BLaER1 (cell line): Measurements from ENCODE around the gene CLMN.
A peak's percentile ranks its signal among the peaks of the same experiment; 100 is the strongest.

Experiments used
- H3K27ac ChIP-seq: shearing (Covaris generic); formaldehyde crosslinking; 2 replicates; pipeline ENCODE4 v1.8.1; 2022
- H3K27me3 ChIP-seq: shearing (Covaris generic); formaldehyde crosslinking; 2 replicates; pipeline ENCODE4 v1.8.1; 2022
- H3K36me3 ChIP-seq: shearing (Covaris generic); formaldehyde crosslinking; 2 replicates; pipeline ENCODE4 v1.8.1; 2022
- H3K4me1 ChIP-seq: shearing (Covaris generic); formaldehyde crosslinking; 2 replicates; pipeline ENCODE4 v1.8.1; 2022
- H3K4me2 ChIP-seq: shearing (Covaris generic); formaldehyde crosslinking; 2 replicates; pipeline ENCODE4 v1.8.1; 2022
- H3K4me3 ChIP-seq: shearing (Covaris generic); formaldehyde crosslinking; 2 replicates; pipeline ENCODE4 v1.8.1; 2022
- H3K9ac ChIP-seq: shearing (Covaris generic); formaldehyde crosslinking; 2 replicates; pipeline ENCODE4 v1.8.1; 2022
- H3K9me3 ChIP-seq: shearing (Covaris generic); formaldehyde crosslinking; 2 replicates; pipeline ENCODE4 v1.8.1; 2022
- H4K20me1 ChIP-seq: shearing (Covaris generic); formaldehyde crosslinking; 2 replicates; pipeline ENCODE4 v1.8.1; 2022
- Cebpa-rat ChIP-seq: shearing (Covaris generic); IDR thresholded peaks from 2 replicates; pipeline ENCODE4 v1.8.1; 2022

Gene CLMN

DNA sequence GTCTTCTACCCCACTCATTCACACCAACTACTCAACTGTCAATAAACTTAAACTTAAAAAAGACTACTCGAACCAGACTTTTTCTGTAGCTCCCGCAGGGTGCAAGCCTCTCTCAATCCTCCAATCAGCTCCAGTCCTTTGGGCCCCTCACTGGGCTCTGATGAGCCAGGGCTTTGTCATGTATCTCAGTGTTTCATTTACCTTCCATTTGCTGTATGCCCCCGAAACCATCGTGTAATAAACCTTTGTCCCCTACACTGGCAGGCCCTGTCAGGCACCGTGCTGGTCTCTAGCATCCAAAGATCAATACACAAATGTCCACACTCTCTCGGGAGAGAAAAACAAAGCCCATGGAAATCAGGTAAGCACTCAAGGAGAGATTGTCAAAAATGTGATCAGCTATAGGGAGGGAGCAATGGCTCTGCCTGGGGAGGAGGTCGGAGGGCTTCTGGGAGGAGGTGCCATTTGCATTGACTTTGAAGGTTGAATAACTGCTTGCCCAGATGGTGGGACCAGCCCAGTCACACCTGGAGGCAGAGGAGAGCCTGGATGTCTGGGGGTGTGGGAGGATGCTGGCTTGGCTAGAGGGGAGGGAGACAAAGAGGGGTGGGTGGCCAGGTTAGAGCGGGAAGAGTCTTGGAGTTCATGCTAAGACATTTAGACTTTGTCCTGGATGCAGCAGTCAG, 120.3 kb downstream of the CLMN start:
- Histone ChIP-seq H4K20me1 (no peaks in the 10 kb centered on the region), H3K9me3 (peaks cover 27% of the 10 kb centered on the region), H3K27ac (no peak overlapping the region), H3K9ac (no peak overlapping the region), H3K4me3 (no peak overlapping the region), H3K36me3 (peaks cover 24% of the 10 kb centered on the region), H3K27me3 (no peaks in the 10 kb centered on the region), H3K4me2 (no peak overlapping the region), H3K4me1 (peaks cover 16% of the 10 kb centered on the region; the same call in 1 of the 2 replicates)
- no peak for TF ChIP-seq Cebpa-rat

GRCh38 chr14:95198320-95198719, 121.4 kb downstream of the CLMN start:
- TF ChIP-seq Cebpa-rat, result no peak
- Histone ChIP-seq H3K36me3 (peaks cover 14% of the 10 kb centered on the region), H3K4me2 (no peak overlapping the region), H3K9me3 (peaks cover 15% of the 10 kb centered on the region), H3K9ac (no peak overlapping the region), H3K4me1 (peaks cover 16% of the 10 kb centered on the region; the same call in 1 of the 2 replicates), H3K27me3 (no peaks in the 10 kb centered on the region), H3K27ac (no peak overlapping the region), H4K20me1 (no peaks in the 10 kb centered on the region), H3K4me3 (no peak overlapping the region)

DNA sequence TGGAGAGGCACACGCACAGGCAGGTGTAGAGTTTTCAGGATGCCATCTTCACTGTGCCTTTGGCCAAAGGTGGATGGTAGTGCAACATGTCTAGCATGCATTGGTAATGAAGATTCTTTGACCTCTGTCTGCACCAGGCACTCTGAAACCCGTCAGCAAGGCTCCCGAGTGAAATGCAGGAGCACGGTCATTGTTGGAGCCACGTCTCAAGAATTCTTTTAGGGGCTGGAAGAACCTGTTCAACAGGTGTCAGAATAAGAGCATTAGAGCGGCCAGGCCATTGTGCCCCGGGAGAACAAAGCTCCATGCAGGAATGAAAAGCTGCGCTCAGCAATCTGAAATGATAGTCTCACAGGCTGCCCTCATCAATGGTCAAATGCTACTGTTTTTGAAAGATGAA, 122.2 kb downstream of the CLMN start:
- H3K27me3 ChIP-seq, result no peaks in the 10 kb centered on the region
- H3K9ac ChIP-seq, result no peak overlapping the region
- H3K27ac ChIP-seq, result no peak overlapping the region
- H3K4me2 ChIP-seq, result no peak overlapping the region
- peaks cover 16% of the 10 kb centered on the region; the same call in 1 of the 2 replicates for H3K4me1 ChIP-seq
- H3K36me3 ChIP-seq, result peaks cover 6% of the 10 kb centered on the region; the same call in 1 of the 2 replicates
- no peaks in the 10 kb centered on the region for H4K20me1 ChIP-seq
- H3K4me3 ChIP-seq, result no peak overlapping the region
- TF ChIP-seq Cebpa-rat, result no peak
- H3K9me3 ChIP-seq, result peaks cover 8% of the 10 kb centered on the region

- Histone ChIP-seq H3K4me2 (peak overlapping the region; percentile 39), H3K36me3 (0 out of 2 replicates have a peak, but pooled peaks cover under 1% of the 10 kb centered on the region), H3K4me1 (peaks cover 16% of the 10 kb centered on the region; the same call in 1 of the 2 replicates), H3K27ac (no peak overlapping the region), H3K27me3 (no peaks in the 10 kb centered on the region), H3K4me3 (no peak overlapping the region), H3K9ac (no peak overlapping the region), H4K20me1 (no peaks in the 10 kb centered on the region), H3K9me3 (peaks cover 2% of the 10 kb centered on the region; the same call in 1 of the 2 replicates)
- no peak for TF ChIP-seq Cebpa-rat
Measured at GRCh38 chr14:95196826-95197545, 122.7 kb downstream of the CLMN start.

DNA sequence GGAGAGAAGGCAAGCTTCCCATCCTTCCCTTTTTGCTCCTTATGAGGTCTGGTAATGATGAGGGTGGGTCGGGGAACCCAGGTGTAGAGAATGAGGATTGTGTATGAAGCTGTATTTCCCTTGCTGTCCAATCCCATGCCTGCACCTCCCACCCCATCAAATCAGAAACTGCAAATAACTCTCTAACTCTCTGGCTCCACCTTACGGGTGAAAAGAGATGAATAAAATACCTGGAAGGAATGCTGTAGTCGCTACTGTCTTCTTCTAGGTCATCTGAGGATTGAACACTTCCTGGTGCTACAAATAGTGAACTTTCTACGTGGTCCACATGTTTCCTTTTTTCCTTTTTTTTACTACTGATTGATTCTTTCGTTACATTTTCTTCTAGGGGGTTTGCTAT, 123.4 kb downstream of the CLMN start:
- H4K20me1 ChIP-seq, result no peaks in the 10 kb centered on the region

GRCh38 chr14:95195031-95195430, 124.7 kb downstream of the CLMN start:
- H3K4me2 ChIP-seq, result no peak overlapping the region
- TF ChIP-seq Cebpa-rat, result no peak
- H3K27ac ChIP-seq, result no peak overlapping the region
- H3K27me3 ChIP-seq, result no peaks in the 10 kb centered on the region
- peaks cover 9% of the 10 kb centered on the region; the same call in 1 of the 2 replicates for H3K4me1 ChIP-seq
- no peaks in the 10 kb centered on the region for H4K20me1 ChIP-seq
- H3K9ac ChIP-seq, result no peak overlapping the region
- no peaks in the 10 kb centered on the region for H3K9me3 ChIP-seq
- H3K36me3 ChIP-seq, result no peaks in the 10 kb centered on the region
- H3K4me3 ChIP-seq, result no peak overlapping the region

More for the DNA sequence above, 123.4 kb downstream of the CLMN start:
- Histone ChIP-seq H3K4me2 (peak overlapping the region; percentile 39), H3K4me1 (peaks cover 16% of the 10 kb centered on the region; the same call in 1 of the 2 replicates), H3K9ac (no peak overlapping the region), H3K9me3 (no peaks in the 10 kb centered on the region), H3K27ac (no peak overlapping the region), H3K4me3 (no peak overlapping the region), H3K36me3 (no peaks in the 10 kb centered on the region), H3K27me3 (no peaks in the 10 kb centered on the region)
- TF ChIP-seq Cebpa-rat, result no peak

- H3K9ac ChIP-seq, result no peak overlapping the region
- no peak overlapping the region for H3K4me3 ChIP-seq
- 0 out of 2 replicates have a peak, but pooled peaks cover 2% of the 10 kb centered on the region for H3K9me3 ChIP-seq
- H3K27ac ChIP-seq, result no peak overlapping the region
- no peaks in the 10 kb centered on the region for H4K20me1 ChIP-seq
- H3K4me1 ChIP-seq, result peaks cover 9% of the 10 kb centered on the region; the same call in 1 of the 2 replicates
- TF ChIP-seq Cebpa-rat, result no peak
- no peak overlapping the region for H3K4me2 ChIP-seq
- H3K36me3 ChIP-seq, result no peaks in the 10 kb centered on the region
- no peaks in the 10 kb centered on the region for H3K27me3 ChIP-seq
Measured at GRCh38 chr14:95193081-95193480, 126.6 kb downstream of the CLMN start.

- no peak overlapping the region for H3K4me2 ChIP-seq
- no peak overlapping the region for H3K9ac ChIP-seq
- H3K4me3 ChIP-seq, result no peak overlapping the region
- H3K36me3 ChIP-seq, result no peaks in the 10 kb centered on the region
- 0 out of 2 replicates have a peak, but pooled peaks cover 3% of the 10 kb centered on the region for H3K9me3 ChIP-seq
- peaks cover 9% of the 10 kb centered on the region; the same call in 1 of the 2 replicates for H3K4me1 ChIP-seq
- TF ChIP-seq Cebpa-rat, result no peak
- H4K20me1 ChIP-seq, result no peaks in the 10 kb centered on the region
- H3K27me3 ChIP-seq, result no peaks in the 10 kb centered on the region
- no peak overlapping the region for H3K27ac ChIP-seq
Measured at GRCh38 chr14:95192311-95192710, 127.4 kb downstream of the CLMN start.

GRCh38 chr14:95191445-95192199, 128.1 kb downstream of the CLMN start:
- Histone ChIP-seq H3K9me3 (0 out of 2 replicates have a peak, but pooled peaks cover 3% of the 10 kb centered on the region), H3K27ac (no peak overlapping the region), H3K4me2 (no peak overlapping the region), H4K20me1 (no peaks in the 10 kb centered on the region), H3K4me1 (peaks cover 7% of the 10 kb centered on the region; the same call in 1 of the 2 replicates), H3K9ac (no peak overlapping the region), H3K36me3 (no peaks in the 10 kb centered on the region), H3K4me3 (no peak overlapping the region), H3K27me3 (no peaks in the 10 kb centered on the region)
- TF ChIP-seq Cebpa-rat, result no peak
